ENCODE data around the gene TTYH3. TPM values are rescaled to one million over a fixed set of nuclear protein-coding genes. Genes with fewer than 3 reads are reported as not detected.

Gene TTYH3
- total RNA-seq, 4 donors from 2014 or later: 16.7 to 23.8 (median 21.4) TPM

DNA sequence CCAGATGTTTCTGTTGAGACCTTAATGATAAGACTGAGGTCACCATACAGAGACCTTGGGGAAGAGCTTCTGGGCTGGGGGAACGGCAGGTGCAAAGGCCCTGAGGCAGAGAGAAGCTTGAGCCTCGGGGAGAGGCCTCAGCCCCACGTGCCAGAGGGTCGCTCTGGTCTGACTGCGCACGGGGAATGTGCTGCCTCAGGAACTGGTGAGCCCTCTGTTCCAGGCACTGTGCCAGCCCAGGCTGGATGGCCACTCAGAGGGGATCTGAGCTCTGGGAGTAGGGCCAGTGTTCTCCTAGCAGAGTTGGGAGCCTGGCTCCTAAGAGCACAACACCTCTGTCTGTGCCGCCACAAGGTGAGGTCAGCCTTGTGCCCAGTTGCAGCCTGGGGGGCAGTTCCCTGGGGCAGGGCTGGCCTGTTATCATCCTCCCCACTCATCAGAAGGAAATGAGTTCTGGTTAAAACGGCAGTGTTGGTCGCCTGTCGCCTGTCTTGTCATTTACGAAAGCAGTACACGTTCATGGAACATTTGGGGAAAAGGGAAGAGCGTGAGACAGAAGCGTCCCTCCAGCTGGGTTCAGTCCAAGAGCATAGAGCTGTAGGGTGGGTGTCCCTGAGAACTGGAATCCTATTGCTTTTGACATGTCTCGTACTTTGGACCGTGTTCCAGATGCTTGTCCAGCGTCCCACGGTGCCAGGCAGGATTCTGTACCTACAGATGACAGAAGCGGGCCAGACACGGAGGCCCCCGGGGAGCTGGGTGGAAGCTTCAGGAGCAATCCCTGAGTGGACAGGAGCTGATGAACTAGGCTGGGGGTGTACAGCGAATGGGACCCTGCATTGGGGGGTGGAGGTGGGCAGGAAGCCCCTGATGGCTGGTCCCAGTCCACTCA lies 4.3 kb downstream of the TTYH3 start:
- Histone ChIP-seq H3K4me1 (peaks cover 75 to 88% of the 10 kb centered on the region in 2 donors), H3K4me3 (replicated peaks in 1 of 3) (no peak overlapping the region), H3K9me3 (no peaks in the 10 kb centered on the region), H3K36me3 (no peaks in the 10 kb centered on the region), H3K27me3 (no peaks in the 10 kb centered on the region), H3K27ac (peak overlapping the region; percentile 88 to 95 (median 88))
- 70 to 78% methylated on average over 14 to 22 of the region's 22 CpGs for WGBS, 2 donors
- DNase-seq: peak; percentile 69 to 98
- no peak for TF ChIP-seq CTCF (IDR thresholded peaks at IDR 0.05)
- TF ChIP-seq POLR2A (IDR thresholded peaks at IDR 0.05): peak in 1 of 2 donors; percentile 34
- intact Hi-C loops (cut with DNase I): no loop called here

GRCh38 chr7:2637066-2637471 lies 5.3 kb downstream of the TTYH3 start:
- H3K27me3 ChIP-seq: no peaks in the 10 kb centered on the region
- no peak overlapping the region for H3K4me3 ChIP-seq (replicated peaks in 1 of 3)
- H3K4me1 ChIP-seq: peaks cover 81 to 95% of the 10 kb centered on the region in 2 donors
- no peaks in the 10 kb centered on the region for H3K36me3 ChIP-seq
- intact Hi-C loops (cut with DNase I): no loop called here
- H3K27ac ChIP-seq: peak overlapping the region; percentile 80 to 95 (median 88)
- DNase-seq: no peak
- H3K9me3 ChIP-seq: no peaks in the 10 kb centered on the region
- TF ChIP-seq CTCF (IDR thresholded peaks at IDR 0.05) (no peak), POLR2A (IDR thresholded peaks at IDR 0.05) (no peak)
- 92 to 93% methylated on average over 11 to 17 of the region's 17 CpGs for WGBS, 2 donors

GRCh38 chr7:2637505-2638223 lies 5.9 kb downstream of the TTYH3 start:
- peak in 1 of 2 donors; percentile 40 for DNase-seq
- Histone ChIP-seq H3K36me3 (no peaks in the 10 kb centered on the region), H3K4me3 (replicated peaks in 1 of 3) (no peak overlapping the region), H3K4me1 (peaks cover 78 to 95% of the 10 kb centered on the region in 2 donors), H3K27me3 (no peaks in the 10 kb centered on the region), H3K9me3 (no peaks in the 10 kb centered on the region), H3K27ac (peak overlapping the region; percentile 80 to 98 (median 95))
- TF ChIP-seq CTCF (IDR thresholded peaks at IDR 0.05): no peak
- no peak for TF ChIP-seq POLR2A (IDR thresholded peaks at IDR 0.05)
- 73% methylated on average over 14 of the region's 23 CpGs; no CpG with 5 or more reads in 1 of the 2 donors for WGBS, 2 donors
- intact Hi-C loops (cut with DNase I): no loop called here

DNA sequence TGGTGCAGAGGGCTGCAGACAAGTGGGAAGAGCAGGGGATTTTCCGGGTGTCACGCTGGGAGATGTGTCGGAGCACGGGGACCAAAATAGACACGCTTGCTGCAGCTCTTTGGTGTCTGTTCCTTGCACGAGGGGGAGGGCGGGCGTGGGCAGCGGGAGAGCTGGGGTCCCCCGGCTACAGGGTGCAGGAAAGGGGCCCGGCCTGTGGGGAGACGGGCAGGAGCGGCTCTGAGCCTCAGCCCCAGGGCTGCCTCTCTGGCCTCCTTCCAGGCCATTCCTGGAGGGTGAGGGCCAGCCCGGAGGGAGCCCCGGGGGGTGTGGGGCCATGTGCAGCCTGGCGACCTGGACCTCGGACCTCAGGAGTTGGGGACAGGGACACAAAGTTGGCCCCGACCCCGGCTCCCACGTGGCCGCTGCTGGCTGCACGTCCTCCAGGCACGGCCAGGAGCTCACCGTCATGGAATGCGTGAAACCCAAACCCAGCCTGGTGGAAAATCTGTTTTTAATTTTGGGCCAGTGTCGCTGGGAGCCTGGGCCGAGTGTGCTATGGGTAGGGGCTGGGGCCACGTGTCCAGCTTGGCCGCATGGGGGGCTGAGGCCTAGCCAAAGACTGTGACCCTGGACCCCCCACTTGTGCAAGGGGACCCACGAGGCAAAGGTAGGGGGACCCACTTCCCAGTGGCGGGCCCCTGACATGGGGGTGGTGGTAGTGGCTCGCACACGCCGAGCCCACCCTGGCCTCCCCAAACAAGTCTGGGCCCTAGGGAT lies 6.6 kb downstream of the TTYH3 start:
- 45 to 58% methylated on average over 19 to 21 of the region's 34 CpGs for WGBS, 2 donors
- peaks cover 73 to 90% of the 10 kb centered on the region in 2 donors for H3K4me1 ChIP-seq
- no peak for TF ChIP-seq POLR2A (IDR thresholded peaks at IDR 0.05)
- no peak for TF ChIP-seq CTCF (IDR thresholded peaks at IDR 0.05)
- no peaks in the 10 kb centered on the region for H3K27me3 ChIP-seq
- DNase-seq: peak; percentile 45 to 83
- H3K36me3 ChIP-seq: no peaks in the 10 kb centered on the region
- intact Hi-C loops (cut with DNase I): no loop called here
- H3K4me3 ChIP-seq (replicated peaks in 1 of 3): no peak overlapping the region
- peak overlapping the region; percentile 8 to 98 (median 95) for H3K27ac ChIP-seq
- no peaks in the 10 kb centered on the region for H3K9me3 ChIP-seq

All from thyroid gland (tissue), 4 donors.